ENCODE data around the gene CA4.
"Not testable (repeated sequence)": the region's sequence is repeated elsewhere in the genome, so short reads cannot be mapped to it uniquely, and the experiment has no call there.

The CA4 gene

DNA sequence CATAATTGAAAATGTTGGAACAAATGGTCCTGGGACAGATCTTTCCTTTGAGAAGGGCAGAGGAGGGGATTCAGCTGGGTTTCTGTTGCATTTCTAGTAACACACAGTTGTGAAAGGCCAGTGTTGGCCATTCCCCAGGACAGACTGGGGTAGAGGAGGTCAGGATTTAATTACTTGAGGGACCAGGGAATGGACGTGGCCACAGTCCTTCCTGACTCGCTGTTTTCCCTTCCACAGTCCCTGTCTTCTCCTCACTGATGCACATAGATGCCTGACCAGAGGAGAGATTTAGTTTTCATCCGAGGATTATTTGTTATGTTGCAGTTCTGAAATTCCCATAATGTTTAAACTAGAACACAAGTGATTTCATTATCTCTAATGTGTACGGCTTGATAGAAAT is 45.8 kb upstream of the CA4 start:
- TF ChIP-seq EZH2 (IDR thresholded peaks at IDR 0.05; ENCODE audit: borderline replicate concordance, low read depth, low read length, severe bottlenecking): no peak
- TF ChIP-seq, protein P1, sequence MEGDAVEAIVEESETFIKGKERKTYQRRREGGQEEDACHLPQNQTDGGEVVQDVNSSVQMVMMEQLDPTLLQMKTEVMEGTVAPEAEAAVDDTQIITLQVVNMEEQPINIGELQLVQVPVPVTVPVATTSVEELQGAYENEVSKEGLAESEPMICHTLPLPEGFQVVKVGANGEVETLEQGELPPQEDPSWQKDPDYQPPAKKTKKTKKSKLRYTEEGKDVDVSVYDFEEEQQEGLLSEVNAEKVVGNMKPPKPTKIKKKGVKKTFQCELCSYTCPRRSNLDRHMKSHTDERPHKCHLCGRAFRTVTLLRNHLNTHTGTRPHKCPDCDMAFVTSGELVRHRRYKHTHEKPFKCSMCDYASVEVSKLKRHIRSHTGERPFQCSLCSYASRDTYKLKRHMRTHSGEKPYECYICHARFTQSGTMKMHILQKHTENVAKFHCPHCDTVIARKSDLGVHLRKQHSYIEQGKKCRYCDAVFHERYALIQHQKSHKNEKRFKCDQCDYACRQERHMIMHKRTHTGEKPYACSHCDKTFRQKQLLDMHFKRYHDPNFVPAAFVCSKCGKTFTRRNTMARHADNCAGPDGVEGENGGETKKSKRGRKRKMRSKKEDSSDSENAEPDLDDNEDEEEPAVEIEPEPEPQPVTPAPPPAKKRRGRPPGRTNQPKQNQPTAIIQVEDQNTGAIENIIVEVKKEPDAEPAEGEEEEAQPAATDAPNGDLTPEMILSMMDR (IDR thresholded peaks at IDR 0.05; ENCODE audit: borderline replicate concordance, extremely low read depth, low read length, poor library complexity, severe bottlenecking): no peak
- Histone ChIP-seq H3K9me3 (ENCODE audit: insufficient read depth, low read length, severe bottlenecking) (no peaks in the 10 kb centered on the region), H3K4me2 (ENCODE audit: insufficient read depth, low read length) (no peak overlapping the region), H4K20me1 (ENCODE audit: insufficient read depth, low read length) (no peaks in the 10 kb centered on the region), H2AFZ (ENCODE audit: low read depth, low read length) (no peak overlapping the region), H3K27ac (ENCODE audit: low read length) (no peak overlapping the region), H3K4me3 (ENCODE audit: low read depth in 1 of 2, low read length in 2 of 2) (no peak overlapping the region), H3K79me2 (ENCODE audit: insufficient read depth, low read length) (no peaks in the 10 kb centered on the region), H3K36me3 (ENCODE audit: insufficient read depth, low read length) (no peaks in the 10 kb centered on the region), H3K4me1 (ENCODE audit: insufficient read depth, low read length) (no peaks in the 10 kb centered on the region), H3K9ac (ENCODE audit: low read depth, low read length) (no peak overlapping the region), H3K27me3 (ENCODE audit: insufficient read depth, low read length, poor library complexity) (no peaks in the 10 kb centered on the region)
- DNase-seq (no peak), ATAC-seq (ENCODE audit: insufficient read depth, low read depth) (no peak)

DNA sequence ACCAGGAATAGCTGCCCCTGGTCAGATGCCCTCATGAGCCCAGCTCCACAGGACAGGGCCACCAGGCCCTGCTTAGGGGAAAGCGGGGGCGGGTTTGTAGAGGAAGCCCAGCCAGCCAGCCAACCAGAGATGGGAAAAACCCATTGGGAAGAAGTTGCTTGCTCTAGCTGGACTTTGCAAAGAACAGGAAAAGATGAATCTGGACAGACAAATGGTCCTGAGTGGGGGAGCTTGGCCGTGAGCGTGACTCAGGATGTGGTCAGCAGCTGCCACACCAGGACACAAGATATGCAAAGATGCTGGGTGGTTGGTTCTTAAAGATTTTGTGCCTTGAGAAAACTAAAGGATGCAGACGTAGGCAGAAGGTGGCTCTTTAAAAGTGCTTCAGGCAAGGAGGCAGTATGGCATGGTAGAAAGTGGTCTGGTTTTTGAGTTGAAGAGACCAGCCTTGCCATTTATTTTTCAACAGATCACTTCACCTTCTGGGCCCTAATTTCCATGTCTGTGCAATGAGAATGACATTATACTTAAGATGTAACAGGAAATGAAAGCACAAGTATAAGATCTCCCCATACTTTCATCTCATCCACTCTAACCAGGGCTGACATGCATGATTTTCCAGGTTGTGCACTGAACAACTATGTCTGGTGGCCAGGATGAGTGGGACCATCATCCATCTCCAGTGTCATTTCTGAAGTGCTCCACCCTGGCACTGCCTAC is 43.3 kb upstream of the CA4 start:
- no peaks in the 10 kb centered on the region for H3K27me3 ChIP-seq (ENCODE audit: insufficient read depth, low read length, poor library complexity)
- no peaks in the 10 kb centered on the region for H4K20me1 ChIP-seq (ENCODE audit: insufficient read depth, low read length)
- ATAC-seq (ENCODE audit: insufficient read depth, low read depth): no peak
- H3K9me3 ChIP-seq (ENCODE audit: insufficient read depth, low read length, severe bottlenecking): no peaks in the 10 kb centered on the region
- no peak overlapping the region for H2AFZ ChIP-seq (ENCODE audit: low read depth, low read length)
- TF ChIP-seq, protein P1 (IDR thresholded peaks at IDR 0.05; ENCODE audit: borderline replicate concordance, extremely low read depth, low read length, poor library complexity, severe bottlenecking): no peak
- no peak for TF ChIP-seq EZH2 (IDR thresholded peaks at IDR 0.05; ENCODE audit: borderline replicate concordance, low read depth, low read length, severe bottlenecking)
- H3K36me3 ChIP-seq (ENCODE audit: insufficient read depth, low read length): no peaks in the 10 kb centered on the region
- no peaks in the 10 kb centered on the region for H3K79me2 ChIP-seq (ENCODE audit: insufficient read depth, low read length)
- no peak overlapping the region for H3K4me2 ChIP-seq (ENCODE audit: insufficient read depth, low read length)
- no peak overlapping the region for H3K4me3 ChIP-seq (ENCODE audit: low read depth in 1 of 2, low read length in 2 of 2)
- H3K4me1 ChIP-seq (ENCODE audit: insufficient read depth, low read length): no peaks in the 10 kb centered on the region
- DNase-seq: no peak
- H3K27ac ChIP-seq (ENCODE audit: low read length): no peak overlapping the region
- H3K9ac ChIP-seq (ENCODE audit: low read depth, low read length): no peak overlapping the region

DNA sequence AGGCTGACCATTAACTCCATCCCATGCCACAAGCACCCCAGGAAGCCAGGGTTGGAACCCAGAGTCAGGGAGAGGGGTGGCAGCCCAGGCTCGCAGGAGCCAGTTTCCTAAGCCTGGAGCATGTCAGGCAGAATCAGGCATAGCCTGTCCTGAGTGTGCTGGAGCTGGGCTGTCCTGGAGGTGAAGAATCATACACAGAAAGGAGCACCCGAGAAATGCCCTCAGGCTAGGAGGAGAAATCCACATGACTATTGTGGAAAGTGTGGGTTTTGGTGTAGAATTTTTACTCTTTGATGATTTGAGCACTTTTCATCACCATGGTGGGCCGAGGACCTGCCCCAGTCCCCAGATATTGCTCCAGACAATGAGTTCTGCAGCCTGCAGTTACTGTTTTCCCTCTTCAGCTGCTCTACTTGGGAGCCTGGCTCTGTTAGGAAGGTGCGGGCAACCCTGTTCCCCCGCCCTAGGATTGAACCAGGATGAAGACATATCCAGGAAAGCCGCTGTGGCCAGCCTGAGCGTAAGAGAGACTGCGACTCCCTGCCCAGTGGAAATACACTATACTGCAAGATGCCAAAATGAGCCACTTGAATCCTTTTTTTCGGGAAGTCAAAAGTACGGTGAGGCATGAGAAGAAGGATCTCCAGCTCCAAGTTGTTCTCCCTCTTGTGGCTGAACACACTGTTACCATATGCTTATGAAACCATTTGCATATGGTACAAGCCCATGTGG is 42.1 kb upstream of the CA4 start:
- Histone ChIP-seq H3K36me3 (ENCODE audit: insufficient read depth, low read length) (no peaks in the 10 kb centered on the region), H4K20me1 (ENCODE audit: insufficient read depth, low read length) (no peaks in the 10 kb centered on the region), H3K4me1 (ENCODE audit: insufficient read depth, low read length) (no peaks in the 10 kb centered on the region), H3K4me2 (ENCODE audit: insufficient read depth, low read length) (no peak overlapping the region), H2AFZ (ENCODE audit: low read depth, low read length) (no peak overlapping the region), H3K27me3 (ENCODE audit: insufficient read depth, low read length, poor library complexity) (no peaks in the 10 kb centered on the region), H3K4me3 (ENCODE audit: low read depth in 1 of 2, low read length in 2 of 2) (no peak overlapping the region), H3K9me3 (ENCODE audit: insufficient read depth, low read length, severe bottlenecking) (no peaks in the 10 kb centered on the region), H3K79me2 (ENCODE audit: insufficient read depth, low read length) (no peaks in the 10 kb centered on the region), H3K9ac (ENCODE audit: low read depth, low read length) (no peak overlapping the region), H3K27ac (ENCODE audit: low read length) (no peak overlapping the region)
- no peak for DNase-seq
- TF ChIP-seq, protein P1 (IDR thresholded peaks at IDR 0.05; ENCODE audit: borderline replicate concordance, extremely low read depth, low read length, poor library complexity, severe bottlenecking): no peak
- TF ChIP-seq EZH2 (IDR thresholded peaks at IDR 0.05; ENCODE audit: borderline replicate concordance, low read depth, low read length, severe bottlenecking): no peak
- ATAC-seq (ENCODE audit: insufficient read depth, low read depth): no peak

DNA sequence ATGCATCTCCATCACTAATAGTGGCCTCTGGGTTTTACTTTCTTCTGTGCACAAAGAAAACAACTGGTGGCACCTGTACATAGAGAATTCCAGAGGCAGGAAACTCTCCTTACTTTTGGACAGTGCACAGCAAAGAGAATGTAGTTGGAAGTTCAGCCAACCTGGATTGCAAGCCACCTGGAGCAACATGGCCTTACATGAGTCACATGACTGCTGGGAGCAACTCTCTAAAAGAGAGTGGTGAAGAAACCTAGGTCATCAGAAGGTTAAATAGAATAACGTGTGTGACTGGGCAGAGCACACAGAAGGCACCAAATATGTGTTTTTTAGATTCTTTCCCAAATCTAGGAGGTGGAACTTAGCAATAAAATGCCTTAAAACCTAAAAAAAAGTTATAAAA is 41.5 kb upstream of the CA4 start:
- not testable (repeated sequence) for DNase-seq; H3K36me3 ChIP-seq (ENCODE audit: insufficient read depth, low read length); H3K4me2 ChIP-seq (ENCODE audit: insufficient read depth, low read length); H3K79me2 ChIP-seq (ENCODE audit: insufficient read depth, low read length); H3K9ac ChIP-seq (ENCODE audit: low read depth, low read length); H3K9me3 ChIP-seq (ENCODE audit: insufficient read depth, low read length, severe bottlenecking); ATAC-seq (ENCODE audit: insufficient read depth, low read depth); H3K27ac ChIP-seq (ENCODE audit: low read length); H3K4me3 ChIP-seq (ENCODE audit: low read depth in 1 of 2, low read length in 2 of 2); H2AFZ ChIP-seq (ENCODE audit: low read depth, low read length); H3K27me3 ChIP-seq (ENCODE audit: insufficient read depth, low read length, poor library complexity); H3K4me1 ChIP-seq (ENCODE audit: insufficient read depth, low read length); H4K20me1 ChIP-seq (ENCODE audit: insufficient read depth, low read length)

Data from DND-41 (cell line).